CD4-positive, alpha-beta memory T cell (primary cell): Measurements from ENCODE around the gene ATP4B. TPM values are rescaled to one million over a fixed set of nuclear protein-coding genes. Genes with fewer than 3 reads are reported as not detected.

Source experiments
- CTCF ChIA-PET: fragments of 350-600 bp; sonication (Branson Sonifier 250); formaldehyde crosslinking; loops from one replicate; lab custom pipeline; 2021; ENCODE audit warnings: inconsistent platforms; ENCODE audit not compliant: partially characterized antibody; lab: Charles Lee
- POLR2A ChIA-PET: fragments of 350-600 bp; sonication (Branson Sonifier 250); formaldehyde crosslinking; loops from one replicate; lab custom pipeline; 2021; ENCODE audit not compliant: partially characterized antibody; lab: Charles Lee
- DNase-seq, 5 donors: peaks; one replicate each; pipeline versions ENCODE4 v3.0.0 to v3.0.0-alpha.2; 2020 to 2022; ENCODE audit warnings: mixed read lengths in 1 of 5
- H3K27ac ChIP-seq: one replicate; pipeline ENCODE4 v1.7.0; 2013; ENCODE audit warnings: low read depth, low read length
- H3K27me3 ChIP-seq: 2 replicates; pipeline ENCODE4 v1.7.0; 2013; ENCODE audit warnings: mild to moderate bottlenecking, low read length, moderate library complexity; ENCODE audit not compliant: insufficient read depth
- H3K36me3 ChIP-seq: 2 replicates; pipeline ENCODE4 v1.7.0; 2013; ENCODE audit warnings: mild to moderate bottlenecking, low read length, moderate library complexity; ENCODE audit not compliant: insufficient read depth
- H3K4me1 ChIP-seq: 2 replicates; pipeline ENCODE4 v1.7.0; 2013; ENCODE audit warnings: mild to moderate bottlenecking, low read length, moderate library complexity; ENCODE audit not compliant: insufficient read depth
- H3K4me3 ChIP-seq, 2 donors: one replicate each; pipeline ENCODE4 v1.7.0; 2013; ENCODE audit warnings: low read length in 2 of 2, mild to moderate bottlenecking in 1 of 2
- H3K9me3 ChIP-seq, 2 donors: one replicate each; pipeline ENCODE4 v1.7.0; 2013; ENCODE audit warnings: low read length in 2 of 2, control low read depth in 1 of 2; ENCODE audit not compliant: control insufficient read depth in 1 of 2
- H3K27ac Mint-ChIP-seq, 7 donors: one replicate each; pipeline ENCODE4 v1.8.0; 2020 to 2021; ENCODE audit warnings: mixed read lengths in 7 of 7, mild to moderate bottlenecking in 6 of 7, inconsistent platforms in 3 of 7, moderate library complexity in 3 of 7
- H3K27me3 Mint-ChIP-seq, 2 donors: one replicate each; pipeline ENCODE4 v1.8.0; 2020 to 2021; ENCODE audit warnings: mixed read lengths in 2 of 2
- H3K36me3 Mint-ChIP-seq, 2 donors: one replicate each; pipeline ENCODE4 v1.8.0; 2020 to 2021; ENCODE audit warnings: mixed read lengths in 2 of 2, inconsistent platforms in 1 of 2, mild to moderate bottlenecking in 1 of 2
- H3K4me1 Mint-ChIP-seq, 4 donors: one replicate each; pipeline ENCODE4 v1.8.0; 2020 to 2021; ENCODE audit warnings: mixed read lengths in 4 of 4, mild to moderate bottlenecking in 1 of 4
- H3K4me3 Mint-ChIP-seq, 8 donors: one replicate each; pipeline ENCODE4 v1.8.0; 2020 to 2021; ENCODE audit warnings: mixed read lengths in 8 of 8, mild to moderate bottlenecking in 7 of 8, moderate library complexity in 6 of 8, inconsistent platforms in 3 of 8
- H3K9me3 Mint-ChIP-seq, 8 donors: one replicate each; pipeline ENCODE4 v1.8.0; 2020 to 2021; ENCODE audit warnings: mixed read lengths in 8 of 8, mild to moderate bottlenecking in 5 of 8, inconsistent platforms in 3 of 8, moderate library complexity in 1 of 8
- intact Hi-C: fragments of 100-400 bp; cut with micrococcal nuclease; formaldehyde crosslinking; loops from one replicate; pipeline ENCODE4 v1.15.1; 2023
- polyA plus RNA-seq, 2 donors: library from polyadenylated mRNA; unstranded; fragments of 300-500 nt; fragmentation: Illumina TruSeq; gene quantifications; one replicate each; pipeline ENCODE4 v1.2.3, GENCODE V29; 2021
- total RNA-seq, 2 experiments: library from RNA; stranded (reverse); gene quantifications; one replicate each; pipeline ENCODE4 v1.2.3, GENCODE V29; 2021

The ATP4B gene
- total and polyA plus RNA-seq, 4 experiments from 2014 or later, result 0.21 TPM; not detected in 3

DNA sequence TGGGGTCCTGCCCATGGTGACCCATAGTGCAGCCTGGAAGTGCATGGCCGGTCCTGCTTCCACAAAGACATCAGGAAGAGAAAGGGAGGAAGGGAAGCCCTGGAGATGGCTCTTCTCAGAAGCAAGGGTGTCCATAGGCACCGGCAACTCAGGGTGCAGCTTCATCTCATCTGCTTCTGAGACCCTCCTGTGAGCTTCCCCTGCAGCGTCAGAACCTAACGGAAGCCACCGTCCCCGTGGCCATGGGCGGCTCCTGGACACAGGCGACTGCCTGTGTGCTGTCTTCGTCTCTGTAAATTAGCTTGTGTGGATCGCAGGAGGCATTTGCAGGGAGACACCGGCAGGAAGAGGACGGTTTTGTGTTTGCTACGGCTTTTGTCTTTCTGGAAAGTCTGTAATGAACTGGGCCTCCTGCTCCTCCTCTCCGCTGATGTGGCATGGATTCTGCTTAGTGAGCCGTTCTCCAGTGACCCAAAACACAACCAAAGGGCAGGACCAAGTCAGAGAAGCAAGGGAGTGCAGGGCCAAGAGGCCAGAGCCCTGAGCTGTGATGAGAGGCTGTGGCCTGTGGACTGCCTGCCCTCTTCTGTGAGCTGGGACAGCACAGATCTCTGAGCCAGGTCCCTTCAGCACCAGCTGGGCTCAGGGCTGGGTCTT is 2.5 kb downstream of the ATP4B start:
- Histone ChIP-seq H3K27me3 (no peaks in the 10 kb centered on the region), H3K36me3 (no peaks in the 10 kb centered on the region), H3K9me3 (no peaks in the 10 kb centered on the region), H3K4me3 (no peak overlapping the region), H3K4me1 (no peaks in the 10 kb centered on the region), H3K27ac (no peak overlapping the region)
- ChIA-PET CTCF (no interaction called here), POLR2A (no interaction called here)
- Mint-ChIP-seq H3K36me3 (no peaks in the 10 kb centered on the region), H3K27me3 (no peaks in the 10 kb centered on the region), H3K4me3 (no peak overlapping the region), H3K27ac (no peak overlapping the region), H3K4me1 (peaks cover 0 to 7% (median 3%) of the 10 kb centered on the region in 4 donors), H3K9me3 (peaks cover 0 to 5% (median 0%) of the 10 kb centered on the region in 8 donors)
- intact Hi-C loops, result no loop called here
- no peak for DNase-seq

DNA sequence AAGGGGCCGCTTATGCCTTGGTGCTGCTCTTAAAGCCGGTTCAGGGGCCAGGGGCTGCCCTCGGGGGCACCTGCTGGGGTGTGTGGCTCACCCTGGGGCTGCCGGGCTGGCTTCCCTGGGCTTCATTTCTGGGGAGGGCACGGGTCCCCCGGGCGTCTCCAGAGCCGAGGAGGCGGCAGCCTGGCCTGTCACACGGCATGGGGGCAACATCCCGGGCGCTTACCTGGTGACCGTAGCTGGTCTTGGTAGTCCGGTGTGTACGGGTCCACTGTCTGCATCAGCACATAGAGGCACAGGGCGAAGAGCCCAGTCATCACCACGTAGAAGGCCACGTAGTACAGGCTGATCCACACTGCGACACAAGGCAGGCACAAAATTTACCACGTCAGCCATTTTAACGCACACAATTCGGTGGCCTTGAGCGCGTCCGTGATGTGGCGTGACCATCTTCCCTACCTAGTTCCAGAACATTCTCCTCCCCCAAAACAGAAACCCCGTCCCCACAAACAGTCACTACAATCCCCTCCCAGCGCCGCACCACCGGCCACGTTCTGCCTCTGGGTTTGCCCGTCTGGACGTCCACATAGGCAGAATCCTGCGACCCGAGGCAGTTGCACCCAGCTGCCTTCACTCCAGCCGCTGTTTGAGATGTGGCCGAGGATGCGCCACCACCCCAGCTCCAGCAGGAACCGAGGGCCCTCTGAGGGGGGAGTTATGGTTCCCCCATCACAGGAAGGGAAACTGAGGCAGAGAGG is 3.2 kb downstream of the ATP4B start:
- Histone ChIP-seq H3K27me3 (no peaks in the 10 kb centered on the region), H3K27ac (no peak overlapping the region), H3K4me1 (no peaks in the 10 kb centered on the region), H3K36me3 (no peaks in the 10 kb centered on the region), H3K4me3 (no peak overlapping the region), H3K9me3 (no peaks in the 10 kb centered on the region)
- Mint-ChIP-seq H3K27me3 (no peaks in the 10 kb centered on the region), H3K27ac (no peak overlapping the region), H3K4me3 (no peak overlapping the region), H3K36me3 (no peaks in the 10 kb centered on the region), H3K9me3 (no peaks in the 10 kb centered on the region), H3K4me1 (peaks cover 0 to 7% (median 3%) of the 10 kb centered on the region in 4 donors)
- POLR2A ChIA-PET, result no interaction called here
- no peak for DNase-seq
- CTCF ChIA-PET, result no interaction called here
- intact Hi-C loops, result no loop called here

DNA sequence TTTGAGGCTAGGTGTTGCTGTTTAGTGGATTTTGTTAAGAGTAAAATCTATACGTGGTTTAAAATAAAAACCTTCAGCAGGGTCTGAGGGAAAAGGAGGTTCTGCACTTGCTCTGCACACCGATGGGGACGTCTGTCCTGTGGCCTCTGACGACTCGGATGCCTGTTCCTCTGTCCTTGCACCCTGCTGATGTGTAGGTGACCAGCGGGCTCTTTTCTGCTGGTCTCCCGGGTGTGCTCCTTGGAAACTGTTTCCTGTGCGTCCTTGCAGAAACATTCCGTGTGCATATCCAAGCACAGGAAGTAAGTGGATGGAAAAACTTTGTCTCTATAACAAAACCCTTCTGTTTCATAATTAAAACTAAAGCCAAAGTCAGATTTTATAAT is 3.8 kb downstream of the ATP4B start:
- ChIA-PET POLR2A (no interaction called here), CTCF (no interaction called here)
- Histone ChIP-seq H3K27me3 (no peaks in the 10 kb centered on the region), H3K36me3 (no peaks in the 10 kb centered on the region), H3K27ac (no peak overlapping the region), H3K4me3 (no peak overlapping the region), H3K9me3 (no peaks in the 10 kb centered on the region), H3K4me1 (no peaks in the 10 kb centered on the region)
- H3K36me3 Mint-ChIP-seq, result no peaks in the 10 kb centered on the region
- H3K27me3 Mint-ChIP-seq, result no peaks in the 10 kb centered on the region
- intact Hi-C loops, result no loop called here
- no peaks in the 10 kb centered on the region for H3K9me3 Mint-ChIP-seq
- no peak overlapping the region for H3K4me3 Mint-ChIP-seq
- peaks cover 0 to 7% (median 3%) of the 10 kb centered on the region in 4 donors for H3K4me1 Mint-ChIP-seq
- H3K27ac Mint-ChIP-seq, result peak overlapping the region in 1 of 7 donors; percentile 48
- DNase-seq, result no peak

DNA sequence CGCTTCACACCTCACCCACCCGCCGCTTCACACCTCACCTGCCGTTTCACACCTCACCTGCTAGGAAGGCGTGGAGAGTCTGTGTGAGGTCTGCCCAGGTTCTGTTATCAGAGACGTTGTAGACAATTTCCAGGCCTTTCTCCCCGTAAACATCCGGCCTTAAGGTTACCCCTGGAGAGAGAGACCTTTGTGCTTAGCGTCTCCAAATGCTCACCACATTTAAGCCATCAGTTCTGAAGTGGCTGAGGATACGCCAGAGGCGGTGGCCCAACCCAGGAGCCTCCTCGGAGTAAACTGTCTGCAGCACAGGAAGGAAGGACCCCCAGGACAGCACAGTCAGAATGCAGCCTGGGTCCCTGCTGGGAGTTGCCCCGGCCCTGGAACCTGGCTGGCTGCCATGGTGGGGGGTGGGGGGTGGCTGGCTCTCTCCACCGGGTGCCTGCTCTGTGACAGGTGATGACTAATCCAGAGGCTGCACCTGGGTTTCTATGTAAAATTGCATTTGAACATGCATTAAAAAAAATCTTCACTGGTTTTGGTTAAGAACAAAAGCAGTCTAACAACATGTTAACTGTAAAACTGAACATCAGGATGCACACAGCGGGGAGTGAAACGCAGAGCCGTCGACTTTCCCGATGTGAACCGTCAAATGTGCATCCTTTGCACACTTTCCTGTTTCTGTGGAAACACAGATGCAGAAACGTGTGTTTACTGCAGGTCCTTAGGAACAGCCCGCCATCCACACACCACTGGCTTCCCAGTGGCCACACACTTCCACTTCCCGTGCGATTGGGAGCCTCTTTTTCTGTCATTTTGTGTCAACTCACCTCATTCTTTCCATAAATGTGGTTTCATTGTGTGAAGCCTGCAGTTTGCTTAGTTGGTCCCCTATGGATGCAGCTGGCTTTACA is 4.5 kb downstream of the ATP4B start:
- intact Hi-C loops, result no loop called here
- H3K4me3 Mint-ChIP-seq, result no peak overlapping the region
- DNase-seq, result no peak

DNA sequence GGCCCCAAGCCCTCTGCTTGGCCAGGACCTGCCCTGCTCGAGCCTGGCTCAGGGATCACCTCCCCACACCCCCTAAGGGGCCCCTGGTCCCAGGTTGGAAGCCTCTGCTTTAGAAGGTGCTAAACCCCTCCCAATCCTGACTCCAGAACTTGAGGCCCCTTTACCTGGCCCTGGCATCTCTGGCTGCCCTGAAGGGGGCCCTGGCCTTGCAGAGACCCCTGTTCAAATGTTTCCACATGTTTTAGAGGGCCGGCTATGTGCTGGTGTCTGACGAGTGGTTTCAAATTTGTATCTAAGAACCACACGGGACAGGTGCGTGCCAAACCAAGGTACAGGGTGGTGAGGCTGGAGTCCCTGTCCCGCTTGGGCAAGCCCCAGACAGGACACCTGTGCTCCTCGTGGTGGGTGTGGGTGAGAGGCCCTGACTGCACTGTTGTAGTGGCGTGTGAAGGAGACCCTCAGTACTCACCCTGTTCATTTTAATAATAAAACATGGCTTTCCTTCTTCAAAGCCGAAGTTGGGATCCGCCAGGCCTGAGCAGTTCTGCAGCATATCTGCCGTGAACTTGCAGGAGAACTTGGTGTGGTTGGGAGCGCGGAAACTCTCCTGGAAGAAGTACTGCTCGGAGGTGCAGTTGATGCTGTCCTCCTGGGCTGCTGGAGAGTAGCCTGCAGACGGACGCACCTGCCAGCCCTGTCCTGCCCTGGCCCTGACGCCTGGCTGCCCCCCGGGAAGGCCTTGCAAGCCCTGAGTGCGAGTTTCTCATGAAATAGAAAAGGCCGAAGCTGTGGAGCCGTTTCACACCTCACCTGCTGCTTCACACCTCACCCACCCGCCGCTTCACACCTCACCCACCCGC is 5.4 kb downstream of the ATP4B start:
- Histone ChIP-seq H3K27ac (no peak overlapping the region), H3K36me3 (no peaks in the 10 kb centered on the region), H3K4me1 (no peaks in the 10 kb centered on the region), H3K9me3 (no peaks in the 10 kb centered on the region), H3K27me3 (no peaks in the 10 kb centered on the region), H3K4me3 (no peak overlapping the region)
- H3K36me3 Mint-ChIP-seq, result no peaks in the 10 kb centered on the region
- CTCF ChIA-PET, result no interaction called here
- no peak overlapping the region for H3K27ac Mint-ChIP-seq
- no peak for DNase-seq
- H3K4me3 Mint-ChIP-seq, result no peak overlapping the region
- H3K9me3 Mint-ChIP-seq, result no peaks in the 10 kb centered on the region
- H3K4me1 Mint-ChIP-seq, result peaks cover 1 to 7% (median 4%) of the 10 kb centered on the region in 4 donors
- no peaks in the 10 kb centered on the region for H3K27me3 Mint-ChIP-seq
- POLR2A ChIA-PET, result no interaction called here
- intact Hi-C loops, result no loop called here

More for the DNA sequence above, 4.5 kb downstream of the ATP4B start:
- Histone ChIP-seq H3K36me3 (no peaks in the 10 kb centered on the region), H3K4me1 (no peaks in the 10 kb centered on the region), H3K27me3 (no peaks in the 10 kb centered on the region), H3K4me3 (no peak overlapping the region), H3K9me3 (no peaks in the 10 kb centered on the region), H3K27ac (no peak overlapping the region)
- Mint-ChIP-seq H3K9me3 (no peaks in the 10 kb centered on the region), H3K36me3 (no peaks in the 10 kb centered on the region), H3K4me1 (peaks cover 0 to 7% (median 3%) of the 10 kb centered on the region in 4 donors), H3K27ac (peak overlapping the region in 1 of 7 donors; percentile 41), H3K27me3 (no peaks in the 10 kb centered on the region)
- POLR2A ChIA-PET, result no interaction called here
- CTCF ChIA-PET, result no interaction called here

DNA sequence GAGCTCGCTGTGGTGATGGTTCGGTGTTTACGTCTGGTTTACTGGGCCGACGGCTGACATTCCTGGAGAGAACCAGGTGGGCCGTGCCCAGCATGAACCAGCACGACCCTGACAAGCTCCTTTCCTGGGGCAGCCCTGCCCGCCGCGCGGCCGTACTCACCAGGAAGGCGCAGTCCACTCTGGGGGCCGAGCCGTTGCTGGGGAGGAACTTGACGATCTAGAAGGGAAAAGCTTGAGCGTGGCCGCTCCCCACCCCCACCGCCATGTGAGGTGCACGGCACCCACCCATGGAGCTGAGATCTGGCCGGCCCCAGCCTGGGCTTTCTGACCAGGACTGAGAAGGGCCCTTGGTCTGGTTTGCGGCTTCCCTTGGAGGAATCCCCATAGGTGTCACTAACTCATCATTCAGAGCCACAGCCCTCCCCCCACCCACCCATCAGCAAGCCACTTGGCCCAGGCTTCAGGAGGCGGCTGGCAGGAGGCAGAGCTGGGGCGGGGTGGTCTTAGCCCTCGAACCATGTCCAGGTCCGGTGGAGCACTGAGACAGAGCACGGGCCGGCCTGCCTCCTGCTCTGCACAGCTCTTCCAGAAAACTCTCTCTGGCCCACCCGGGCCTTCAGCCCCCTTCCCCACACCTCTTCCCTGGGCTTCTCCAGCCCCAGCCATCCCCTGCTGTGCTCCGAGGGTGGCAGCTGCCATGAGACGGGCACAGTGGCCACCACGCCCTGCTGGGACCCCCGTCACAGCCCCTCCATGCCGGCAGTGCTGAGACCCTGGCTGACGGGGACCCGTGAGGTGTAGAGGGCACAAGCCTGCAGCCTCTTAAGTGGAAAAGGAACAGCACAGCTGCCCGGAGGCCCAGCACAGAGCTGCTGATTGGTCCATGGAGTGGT is 6.2 kb downstream of the ATP4B start:
- Histone ChIP-seq H3K4me3 (no peak overlapping the region), H3K9me3 (no peaks in the 10 kb centered on the region), H3K36me3 (no peaks in the 10 kb centered on the region), H3K4me1 (peaks cover 3% of the 10 kb centered on the region), H3K27me3 (no peaks in the 10 kb centered on the region), H3K27ac (no peak overlapping the region)
- Mint-ChIP-seq H3K4me1 (peaks cover 4 to 12% (median 6%) of the 10 kb centered on the region in 4 donors), H3K27ac (peak overlapping the region in 1 of 7 donors; percentile 53), H3K36me3 (no peaks in the 10 kb centered on the region), H3K27me3 (no peaks in the 10 kb centered on the region), H3K9me3 (no peaks in the 10 kb centered on the region), H3K4me3 (no peak overlapping the region)
- ChIA-PET CTCF (no interaction called here), POLR2A (no interaction called here)
- intact Hi-C loops, result no loop called here
- DNase-seq, result no peak
